Measurements from ENCODE around the gene METTL17. TPM values are rescaled to one million over a fixed set of nuclear protein-coding genes. Genes with fewer than 3 reads are reported as not detected.

The METTL17 gene
- total RNA-seq, 2 donors from 2014 or later: 30.1 to 33.5 TPM

DNA sequence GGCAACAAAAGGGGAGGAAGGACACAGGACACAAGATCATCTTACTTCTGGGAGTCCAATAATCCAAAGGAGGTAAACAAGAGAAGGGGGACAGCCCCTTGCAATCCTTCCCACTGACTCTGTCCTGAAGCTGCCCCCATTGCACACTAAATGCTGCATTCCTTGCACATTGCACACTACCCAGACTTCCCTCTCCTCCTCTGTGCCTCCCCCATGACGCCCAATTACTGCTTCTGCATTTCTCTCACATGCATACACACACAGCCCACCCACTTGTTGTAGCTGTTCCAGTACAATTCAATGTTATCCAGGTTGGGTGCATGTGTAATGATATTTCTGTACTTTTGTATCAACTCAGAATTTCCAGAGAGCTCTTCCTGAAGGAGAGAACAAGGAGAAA lies 29.6 kb downstream of the METTL17 start:
- intact Hi-C loops (cut with DNase I): no loop called here
- DNase-seq (ENCODE audit: low spot score): no peak

GRCh38 chr14:21020977-21021545 lies 31.3 kb downstream of the METTL17 start:
- no peak for DNase-seq (ENCODE audit: low spot score)
- intact Hi-C loops (cut with DNase I): loop anchor here in 1 of 2 donors (5.0 kb wide), 1 partner anchor 71 kb away; no protein-coding TSS in a partner anchor

DNA sequence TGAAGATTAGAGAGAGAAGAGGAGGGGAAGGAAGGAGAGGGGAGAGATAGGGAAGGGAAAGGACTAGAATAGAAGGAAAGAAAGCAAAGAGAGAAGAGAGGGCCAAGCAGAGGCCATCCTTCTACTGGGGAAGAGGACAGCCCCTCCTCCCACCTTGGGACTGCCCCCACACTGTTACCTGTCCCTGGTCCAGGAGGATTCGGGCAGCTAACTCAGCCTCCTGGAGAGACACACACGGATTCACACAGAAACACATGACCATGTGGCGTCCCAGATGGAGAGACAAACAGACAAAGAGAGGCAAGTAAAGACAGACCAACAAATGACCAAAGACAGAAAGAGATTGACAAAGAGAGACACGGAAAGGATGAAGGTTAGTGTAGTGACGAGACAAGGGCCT lies 32.9 kb downstream of the METTL17 start:
- no peak for DNase-seq (ENCODE audit: low spot score)
- intact Hi-C loops (cut with DNase I): loop anchor here in 1 of 2 donors (5.0 kb wide), 1 partner anchor 70 kb away; no protein-coding TSS in a partner anchor

DNA sequence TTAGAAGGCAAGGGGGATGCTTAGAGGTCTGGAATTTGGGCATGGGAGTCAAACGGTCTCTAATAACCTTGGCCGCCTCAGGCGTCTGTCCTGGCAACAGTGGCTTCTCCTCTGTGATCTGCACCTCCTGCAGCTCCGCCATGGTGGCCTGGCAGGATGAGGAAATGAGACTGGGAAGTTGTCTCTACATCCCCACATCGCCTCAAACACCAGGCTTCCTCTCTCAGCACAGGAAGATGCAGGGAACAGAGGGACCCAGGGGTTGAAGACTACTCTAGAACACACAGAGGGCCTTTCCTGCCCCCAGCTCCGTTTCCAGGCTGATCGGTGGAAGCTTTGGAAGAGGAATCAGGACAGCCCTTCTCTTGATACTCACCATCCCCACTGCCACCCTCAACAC lies 33.4 kb downstream of the METTL17 start:
- DNase-seq (ENCODE audit: low spot score): no peak
- intact Hi-C loops (cut with DNase I): loop anchor here in 1 of 2 donors (5.0 kb wide), 1 partner anchor 69 kb away; no protein-coding TSS in a partner anchor

DNA sequence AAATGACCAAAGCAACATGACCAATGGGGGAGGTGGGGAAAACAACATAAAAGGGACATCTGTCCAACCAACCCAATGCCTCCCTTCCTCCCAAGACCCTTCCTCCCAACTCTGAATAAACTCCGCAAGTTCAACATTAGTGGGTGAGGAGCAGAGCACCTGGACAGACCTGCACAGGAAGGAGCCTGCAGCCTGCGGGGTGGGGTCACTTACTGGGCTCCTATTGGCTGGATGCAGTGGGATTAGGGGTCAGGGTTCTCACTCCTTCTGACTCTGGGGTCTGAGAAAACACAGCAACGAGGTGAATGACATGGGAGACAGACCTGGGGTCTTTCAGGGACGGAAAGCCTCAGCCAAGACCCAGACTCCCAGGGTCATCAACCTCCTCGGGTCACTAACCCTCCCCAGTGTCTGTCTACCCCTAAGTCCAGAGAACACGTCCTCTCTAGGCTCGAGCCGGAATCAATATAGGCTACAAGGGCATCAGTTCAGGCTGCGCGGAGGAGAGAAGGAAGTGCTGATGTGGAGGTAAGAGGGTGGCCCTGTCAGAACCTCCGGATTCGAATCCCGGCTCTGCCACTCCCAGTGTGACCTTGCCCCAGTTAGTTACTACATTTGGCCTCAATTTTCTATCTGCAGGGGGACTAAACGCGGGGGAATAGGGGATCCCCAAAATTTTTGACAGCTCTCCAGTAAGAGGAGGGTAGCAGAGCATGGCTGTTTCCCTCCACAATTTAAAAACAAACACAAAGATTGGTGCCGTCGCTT lies 34.2 kb downstream of the METTL17 start:
- intact Hi-C loops (cut with DNase I): loop anchor here in 1 of 2 donors (5.0 kb wide), 1 partner anchor 68 kb away; no protein-coding TSS in a partner anchor
- DNase-seq (ENCODE audit: low spot score): no peak

DNA sequence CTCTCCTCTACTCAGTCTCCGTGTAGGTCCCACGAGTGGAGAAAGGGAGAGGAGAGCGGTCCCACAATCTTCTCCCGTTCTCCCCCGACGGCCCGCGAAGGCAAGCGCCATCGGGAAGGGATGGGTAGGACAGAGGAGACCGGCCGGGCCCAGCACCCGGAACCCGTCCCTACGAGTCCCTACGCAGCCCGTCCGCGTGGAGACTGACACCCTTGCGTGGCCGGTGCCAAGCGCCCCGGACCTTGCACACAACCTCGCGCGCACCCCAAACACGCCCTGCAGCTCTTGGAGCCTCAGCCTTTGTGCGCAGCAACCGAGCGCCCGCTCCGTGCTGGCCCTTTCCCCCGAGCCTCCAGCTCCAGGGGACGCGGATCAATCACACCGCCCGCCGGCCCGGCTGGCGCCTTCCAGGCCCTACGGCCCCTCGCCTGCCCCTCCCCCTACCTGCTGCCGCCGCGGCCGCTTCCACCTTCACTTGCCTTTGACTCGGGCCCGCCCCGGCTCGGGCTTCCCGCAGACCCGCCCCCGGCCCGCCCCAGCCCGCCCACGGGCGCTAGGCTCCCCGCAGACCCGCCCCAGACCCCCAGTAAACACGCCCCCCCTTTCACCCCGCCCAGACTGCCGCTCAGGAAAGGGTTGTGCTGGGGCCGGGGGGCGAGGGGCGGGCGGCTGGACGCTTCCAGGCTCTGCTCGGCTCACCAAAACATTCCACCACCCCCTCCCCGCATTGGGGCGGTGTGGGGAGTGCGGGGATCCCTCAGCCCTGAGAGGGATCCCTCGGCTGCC lies 35.0 kb downstream of the METTL17 start, which contains the start of gene NDRG2:
Gene NDRG2, minus strand, starts transcription at position 477 of the 786 bp plus-strand sequence. CDS start 1,746 bp downstream, outside the sequence.
- peak; percentile 87 for DNase-seq (ENCODE audit: low spot score)
- intact Hi-C loops (cut with DNase I): loop anchor here in 1 of 2 donors (5.0 kb wide), 1 partner anchor 68 kb away; no protein-coding TSS in a partner anchor

GRCh38 chr14:21025371-21026273 lies 35.8 kb downstream of the METTL17 start:
- intact Hi-C loops (cut with DNase I): no loop called here
- DNase-seq (ENCODE audit: low spot score): peak; percentile 81

GRCh38 chr14:21026274-21026987 lies 36.7 kb downstream of the METTL17 start:
- intact Hi-C loops (cut with DNase I): no loop called here
- DNase-seq (ENCODE audit: low spot score): no peak

DNA sequence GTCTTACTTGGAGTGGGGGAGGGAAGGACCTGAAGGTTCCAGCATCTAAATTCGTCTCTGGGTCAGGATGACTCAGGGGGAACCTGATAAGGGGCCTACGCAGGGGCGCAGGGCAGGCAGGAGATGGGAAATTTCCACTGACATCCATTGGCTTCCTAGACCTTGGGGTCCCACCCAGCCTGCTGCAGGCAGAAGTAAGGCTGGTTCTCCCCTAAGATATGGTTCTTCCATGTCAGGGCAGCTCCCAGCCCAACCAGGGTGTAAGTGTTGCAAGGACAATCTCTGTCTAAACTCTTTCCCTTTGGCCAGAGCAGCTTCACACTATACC lies 37.2 kb downstream of the METTL17 start:
- DNase-seq (ENCODE audit: low spot score): no peak
- intact Hi-C loops (cut with DNase I): no loop called here

DNA sequence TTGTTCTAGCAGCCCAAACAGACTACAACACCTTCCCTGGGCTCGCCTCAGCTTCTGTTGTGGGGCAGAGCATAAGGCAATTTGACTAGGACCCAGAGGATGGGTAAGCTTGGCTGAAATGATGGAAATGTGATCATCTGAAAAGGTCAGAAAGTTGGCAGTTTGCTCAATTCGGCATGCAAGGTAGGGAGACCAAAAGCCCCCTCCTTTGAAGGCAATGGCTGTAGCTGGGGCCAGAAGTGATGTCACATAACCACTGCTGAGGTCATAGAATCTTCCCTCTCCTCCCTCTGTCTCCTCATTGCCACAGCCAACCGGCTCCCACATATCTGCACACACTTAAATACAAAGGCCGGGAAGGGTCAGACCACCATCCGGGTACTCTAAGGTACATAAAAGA lies 40.1 kb downstream of the METTL17 start, which contains the start of gene TPPP2:
Gene TPPP2, plus strand, starts transcription at position 301 of the 400 bp plus-strand sequence. CDS start 365 bp downstream, outside the sequence.
- DNase-seq (ENCODE audit: low spot score): no peak
- intact Hi-C loops (cut with DNase I): no loop called here

- DNase-seq (ENCODE audit: low spot score): no peak
- intact Hi-C loops (cut with DNase I): no loop called here
Measured at GRCh38 chr14:21030531-21030930, 40.8 kb downstream of the METTL17 start.

- DNase-seq (ENCODE audit: low spot score): no peak
Measured at GRCh38 chr14:21032326-21033132, 42.7 kb downstream of the METTL17 start.

GRCh38 chr14:21033133-21033698 lies 43.4 kb downstream of the METTL17 start:
- intact Hi-C loops (cut with DNase I): no loop called here
- no peak for DNase-seq (ENCODE audit: low spot score)

More at GRCh38 chr14:21032326-21033132, 42.7 kb downstream of the METTL17 start:
- intact Hi-C loops (cut with DNase I): loop anchor here in 1 of 2 donors (1.0 kb wide), 1 partner anchor 42 kb away; no protein-coding TSS in a partner anchor

DNA sequence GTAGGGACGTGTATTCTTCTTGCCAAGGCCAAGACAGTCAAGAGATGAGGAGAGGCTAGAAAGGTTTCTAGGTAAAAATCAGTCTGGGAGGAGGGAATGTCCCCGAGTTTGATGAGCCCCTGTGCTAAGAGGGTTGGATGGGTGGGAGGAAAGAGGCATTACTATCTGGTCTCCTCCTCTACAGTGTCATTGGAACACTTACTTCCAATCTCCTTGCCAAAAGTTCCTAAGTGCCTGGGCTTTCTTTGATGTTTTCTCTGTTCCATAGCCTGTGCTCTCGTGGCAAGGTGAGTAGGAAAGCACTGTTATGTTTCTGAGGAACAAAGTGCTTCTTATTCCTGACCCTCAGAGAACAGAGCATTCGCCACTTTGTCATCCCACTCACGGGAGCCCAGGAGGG lies 44.9 kb downstream of the METTL17 start, which contains the start of gene RNASE13:
Gene RNASE13, minus strand, starts transcription at position 101 of the 400 bp plus-strand sequence. CDS start 519 bp downstream, outside the sequence.
- DNase-seq (ENCODE audit: low spot score): no peak
- intact Hi-C loops (cut with DNase I): no loop called here

DNA sequence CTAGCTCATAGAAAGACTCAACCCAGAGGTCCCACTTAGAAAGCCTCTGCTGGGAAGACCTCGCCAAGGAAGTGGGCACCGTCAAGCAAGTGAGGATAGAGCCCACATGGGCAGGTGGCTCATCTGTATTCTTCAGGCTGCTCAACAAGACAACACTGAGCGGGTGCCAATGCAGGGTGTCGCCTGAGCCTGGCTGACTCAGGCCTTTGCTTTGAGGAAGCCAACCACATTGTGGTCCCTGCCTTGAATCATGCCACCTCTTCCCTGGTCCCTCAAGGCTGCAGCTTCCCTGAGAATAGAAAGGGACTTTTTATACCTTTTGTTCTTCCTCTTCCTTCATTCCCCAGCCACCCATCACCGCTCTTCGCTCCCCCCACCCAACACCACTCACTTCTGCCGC lies 47.0 kb downstream of the METTL17 start:
- no peak for DNase-seq (ENCODE audit: low spot score)
- intact Hi-C loops (cut with DNase I): no loop called here

DNA sequence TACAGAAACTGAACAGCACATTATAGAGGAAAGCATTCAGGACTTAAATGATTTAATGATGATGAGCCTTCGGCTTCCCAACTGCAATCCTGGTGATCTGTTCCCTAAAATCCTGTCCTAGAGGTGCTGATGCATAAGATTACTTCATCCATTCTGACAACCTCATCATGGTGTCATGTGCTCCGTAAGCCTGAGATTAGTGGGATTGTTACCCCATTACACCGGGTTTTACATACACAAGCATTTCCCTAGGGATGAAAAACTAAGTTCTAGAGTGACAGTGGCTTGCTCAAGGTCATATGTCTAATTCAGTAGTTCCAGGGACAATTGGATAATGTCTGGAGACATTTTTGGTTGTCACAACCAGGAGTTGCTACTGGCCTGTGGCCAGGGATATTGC lies 47.4 kb downstream of the METTL17 start:
- DNase-seq (ENCODE audit: low spot score): no peak
- intact Hi-C loops (cut with DNase I): no loop called here
